DND-41 (cell line): ENCODE results near the gene ARHGAP26.

Source experiments
- ATAC-seq: fragments of 200-7000 bp; cut with Tn5 transposase; 3 replicates; pipeline ENCODE4 v1.9.1; 2021; ENCODE audit warnings: low read depth; ENCODE audit not compliant: insufficient read depth
- DNase-seq: peaks from one replicate; pipeline ENCODE4 v3.0.0-alpha.2; 2020
- H2AFZ ChIP-seq: 2 replicates; pipeline ENCODE4 v1.6.0; 2012; ENCODE audit warnings: low read depth, low read length
- H3K27ac ChIP-seq: 2 replicates; pipeline ENCODE4 v1.5.1; 2012; ENCODE audit warnings: low read length, inconsistent platforms
- H3K27me3 ChIP-seq: fragments of 200-600 bp; sonication (generic); 2 replicates; pipeline ENCODE4 v1.6.0; 2012; ENCODE audit warnings: low read length, mild to moderate bottlenecking, inconsistent platforms; ENCODE audit not compliant: insufficient read depth, poor library complexity
- H3K36me3 ChIP-seq: 2 replicates; pipeline ENCODE4 v1.5.1; 2012; ENCODE audit warnings: low read length, inconsistent platforms; ENCODE audit not compliant: insufficient read depth
- H3K4me1 ChIP-seq: 2 replicates; pipeline ENCODE4 v1.5.1; 2012; ENCODE audit warnings: mild to moderate bottlenecking, low read length; ENCODE audit not compliant: insufficient read depth
- H3K4me2 ChIP-seq: 2 replicates; pipeline ENCODE4 v1.6.0; 2012; ENCODE audit warnings: mild to moderate bottlenecking, moderate library complexity, low read length, inconsistent platforms; ENCODE audit not compliant: insufficient read depth
- H3K4me3 ChIP-seq, 2 experiments: fragments of 200-600 bp in 1 of 2; shearing (Covaris generic) in 1 of 2; 2 replicates each; pipeline ENCODE4 v1.5.1; 2012 to 2016; ENCODE audit warnings: inconsistent platforms in 2 of 2, low read length in 2 of 2, mild to moderate bottlenecking in 2 of 2, low read depth in 1 of 2, moderate library complexity in 1 of 2
- H3K79me2 ChIP-seq: 2 replicates; pipeline ENCODE4 v1.6.0; 2012; ENCODE audit warnings: low read length, inconsistent platforms; ENCODE audit not compliant: insufficient read depth
- H3K9ac ChIP-seq: 2 replicates; pipeline ENCODE4 v1.6.0; 2012; ENCODE audit warnings: low read depth, mild to moderate bottlenecking, inconsistent platforms, low read length, moderate library complexity
- H3K9me3 ChIP-seq: 2 replicates; pipeline ENCODE4 v1.5.1; 2012; ENCODE audit warnings: low read length, moderate library complexity, mild to moderate bottlenecking, inconsistent platforms; ENCODE audit not compliant: insufficient read depth, severe bottlenecking
- H4K20me1 ChIP-seq: 2 replicates; pipeline ENCODE4 v1.6.0; 2012; ENCODE audit warnings: low read length; ENCODE audit not compliant: insufficient read depth
- EZH2 ChIP-seq: IDR thresholded peaks from 3 replicates; pipeline ENCODE4 v1.6.1; 2012; ENCODE audit warnings: borderline replicate concordance, low read depth, mild to moderate bottlenecking, moderate library complexity, low read length, inconsistent platforms; ENCODE audit not compliant: severe bottlenecking
- TF ChIP-seq, protein P1 (sequence below): IDR thresholded peaks from 2 replicates; pipeline ENCODE4 v1.5.1; 2012; ENCODE audit warnings: borderline replicate concordance, low read length, moderate library complexity, mild to moderate bottlenecking; ENCODE audit not compliant: poor library complexity, severe bottlenecking; ENCODE audit errors: extremely low read depth

The ARHGAP26 gene

DNA sequence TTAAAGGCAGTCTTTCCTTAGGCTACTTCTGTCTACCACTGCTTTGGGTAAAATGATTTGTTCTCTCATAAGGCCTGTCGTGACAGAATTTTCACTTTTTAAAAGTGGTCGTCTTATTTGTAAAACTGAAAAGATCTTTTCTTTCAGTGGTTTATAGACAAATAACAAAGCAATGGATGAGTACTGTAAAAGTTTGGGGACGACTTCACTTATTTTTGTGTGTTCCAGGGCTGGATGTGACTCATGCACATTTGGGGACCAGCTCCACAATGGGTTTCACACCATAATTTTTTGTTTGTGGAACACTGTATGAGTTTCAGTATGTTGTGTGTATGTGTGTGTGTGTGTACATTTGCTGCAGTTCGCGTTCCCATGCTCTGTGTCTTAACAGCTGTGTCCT is 53.6 kb downstream of the ARHGAP26 start:
- no peak for ATAC-seq
- peaks cover 23% of the 10 kb centered on the region for H4K20me1 ChIP-seq

GRCh38 chr5:142824391-142824790 is 54.2 kb downstream of the ARHGAP26 start:
- Histone ChIP-seq H3K4me1 (no peaks in the 10 kb centered on the region), H3K79me2 (peaks cover 9% of the 10 kb centered on the region; the same call in 1 of the 2 replicates), H3K4me3 (no peak overlapping the region), H3K9me3 (no peaks in the 10 kb centered on the region), H4K20me1 (peaks cover 27% of the 10 kb centered on the region), H3K9ac (no peak overlapping the region), H3K27ac (no peak overlapping the region), H3K27me3 (no peaks in the 10 kb centered on the region), H3K4me2 (no peak overlapping the region), H3K36me3 (no peaks in the 10 kb centered on the region), H2AFZ (no peak overlapping the region)
- ATAC-seq (no peak), DNase-seq (no peak)
- no peak for TF ChIP-seq EZH2
- TF ChIP-seq, protein P1, sequence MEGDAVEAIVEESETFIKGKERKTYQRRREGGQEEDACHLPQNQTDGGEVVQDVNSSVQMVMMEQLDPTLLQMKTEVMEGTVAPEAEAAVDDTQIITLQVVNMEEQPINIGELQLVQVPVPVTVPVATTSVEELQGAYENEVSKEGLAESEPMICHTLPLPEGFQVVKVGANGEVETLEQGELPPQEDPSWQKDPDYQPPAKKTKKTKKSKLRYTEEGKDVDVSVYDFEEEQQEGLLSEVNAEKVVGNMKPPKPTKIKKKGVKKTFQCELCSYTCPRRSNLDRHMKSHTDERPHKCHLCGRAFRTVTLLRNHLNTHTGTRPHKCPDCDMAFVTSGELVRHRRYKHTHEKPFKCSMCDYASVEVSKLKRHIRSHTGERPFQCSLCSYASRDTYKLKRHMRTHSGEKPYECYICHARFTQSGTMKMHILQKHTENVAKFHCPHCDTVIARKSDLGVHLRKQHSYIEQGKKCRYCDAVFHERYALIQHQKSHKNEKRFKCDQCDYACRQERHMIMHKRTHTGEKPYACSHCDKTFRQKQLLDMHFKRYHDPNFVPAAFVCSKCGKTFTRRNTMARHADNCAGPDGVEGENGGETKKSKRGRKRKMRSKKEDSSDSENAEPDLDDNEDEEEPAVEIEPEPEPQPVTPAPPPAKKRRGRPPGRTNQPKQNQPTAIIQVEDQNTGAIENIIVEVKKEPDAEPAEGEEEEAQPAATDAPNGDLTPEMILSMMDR: no peak

More for the DNA sequence above, 53.6 kb downstream of the ARHGAP26 start:
- TF ChIP-seq EZH2: no peak
- TF ChIP-seq, protein P1: no peak
- Histone ChIP-seq H3K4me1 (no peaks in the 10 kb centered on the region), H3K79me2 (peaks cover 9% of the 10 kb centered on the region; the same call in 1 of the 2 replicates), H3K36me3 (no peaks in the 10 kb centered on the region), H3K27me3 (no peaks in the 10 kb centered on the region), H3K4me2 (no peak overlapping the region), H2AFZ (no peak overlapping the region), H3K9ac (no peak overlapping the region), H3K9me3 (no peaks in the 10 kb centered on the region), H3K27ac (no peak overlapping the region), H3K4me3 (no peak overlapping the region)
- DNase-seq: no peak

DNA sequence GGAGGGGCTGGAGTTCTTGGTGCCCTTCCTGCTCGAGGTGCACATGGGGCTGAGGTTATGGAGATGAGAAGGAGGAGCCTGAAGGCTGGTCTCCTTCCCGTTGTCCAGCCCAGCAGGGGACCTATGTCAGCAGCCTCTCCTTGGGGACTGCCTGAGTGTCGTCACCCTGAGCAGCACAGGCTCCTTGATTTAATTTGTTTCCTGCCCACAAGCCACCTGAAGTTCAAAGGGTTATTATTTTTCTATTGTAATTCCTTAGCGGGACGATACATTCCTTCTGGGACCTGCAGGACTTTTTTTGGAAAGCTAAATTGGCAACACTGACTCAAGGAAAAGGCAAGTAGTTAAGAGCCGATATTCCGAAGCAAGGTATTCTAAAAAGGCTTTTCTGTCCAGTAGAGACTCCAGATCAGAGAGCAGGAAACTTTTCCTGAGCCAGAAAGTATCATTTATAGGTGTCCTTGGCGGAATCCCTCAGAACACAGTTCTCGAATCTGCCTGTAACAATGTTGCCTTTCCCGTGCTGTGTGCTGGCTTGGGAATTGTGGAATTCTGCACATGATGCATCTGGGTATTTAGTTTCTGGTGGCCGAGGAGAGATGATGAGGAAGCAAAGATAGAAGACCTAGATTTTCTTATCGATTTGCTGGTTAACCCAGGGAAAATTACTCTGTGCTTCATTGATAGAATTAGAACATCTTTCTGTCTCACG is 55.4 kb downstream of the ARHGAP26 start:
- H3K79me2 ChIP-seq: peaks cover 13% of the 10 kb centered on the region; the same call in 1 of the 2 replicates
- H3K9me3 ChIP-seq: no peaks in the 10 kb centered on the region
- H3K27ac ChIP-seq: no peak overlapping the region
- H2AFZ ChIP-seq: no peak overlapping the region
- H3K27me3 ChIP-seq: no peaks in the 10 kb centered on the region
- DNase-seq: no peak
- H3K36me3 ChIP-seq: no peaks in the 10 kb centered on the region
- TF ChIP-seq EZH2: no peak
- TF ChIP-seq, protein P1: no peak
- ATAC-seq: no peak
- no peak overlapping the region for H3K9ac ChIP-seq
- no peak overlapping the region for H3K4me2 ChIP-seq
- no peaks in the 10 kb centered on the region for H3K4me1 ChIP-seq
- H3K4me3 ChIP-seq: no peak overlapping the region
- H4K20me1 ChIP-seq: peaks cover 27% of the 10 kb centered on the region
